GM23338 (cell line): Measurements from ENCODE around the gene SLC25A6. TPM values are rescaled to one million over a fixed set of nuclear protein-coding genes. Genes with fewer than 3 reads are reported as not detected.

Source experiments
- ATAC-seq: fragments of 200-7000 bp; cut with Tn5 transposase; 3 replicates; pipeline ENCODE4 v1.9.1; 2020
- DNase-seq: peaks from one replicate; pipeline ENCODE4 v3.0.0-alpha.2; 2015; ENCODE audit warnings: low spot score
- H2AFZ ChIP-seq: fragments of 200-600 bp; sonication (generic); 2 replicates; pipeline ENCODE4 v1.8.0; 2016; ENCODE audit warnings: antibody characterized with exemption, mild to moderate bottlenecking, moderate library complexity
- H3F3A ChIP-seq: fragments of 200-600 bp; sonication (generic); replicated peaks from 2 replicates; pipeline ENCODE4 v1.8.0; 2017; ENCODE audit warnings: antibody characterized with exemption, mixed run types, low read depth
- H3K27ac ChIP-seq: fragments of 200-600 bp; sonication (generic); 2 replicates; pipeline ENCODE4 v1.6.1; 2016; ENCODE audit warnings: low read depth
- H3K27me3 ChIP-seq: fragments of 200-600 bp; sonication (generic); 2 replicates; pipeline ENCODE4 v1.8.0; 2016; ENCODE audit warnings: mild to moderate bottlenecking, mixed run types, moderate library complexity; ENCODE audit not compliant: insufficient read depth
- H3K36me3 ChIP-seq: fragments of 200-600 bp; sonication (generic); 2 replicates; pipeline ENCODE4 v1.8.0; 2016; ENCODE audit warnings: mild to moderate bottlenecking; ENCODE audit not compliant: insufficient read depth
- H3K4me1 ChIP-seq: fragments of 200-600 bp; sonication (generic); 2 replicates; pipeline ENCODE4 v1.8.0; 2016; ENCODE audit warnings: mild to moderate bottlenecking, moderate library complexity; ENCODE audit not compliant: insufficient read depth
- H3K4me2 ChIP-seq: fragments of 200-600 bp; sonication (generic); 2 replicates; pipeline ENCODE4 v1.7.1; 2017; ENCODE audit warnings: mixed run types
- H3K4me3 ChIP-seq: fragments of 200-600 bp; sonication (generic); 2 replicates; pipeline ENCODE4 v1.6.1; 2016; ENCODE audit warnings: mixed run types
- H3K79me2 ChIP-seq: fragments of 200-600 bp; sonication (generic); replicated peaks from 2 replicates; pipeline ENCODE4 v1.8.0; 2017; ENCODE audit warnings: mild to moderate bottlenecking; ENCODE audit not compliant: insufficient read depth
- H3K9me2 ChIP-seq: fragments of 200-600 bp; sonication (generic); 2 replicates; pipeline ENCODE4 v1.8.0; 2017; ENCODE audit not compliant: insufficient read depth
- H4K20me1 ChIP-seq: fragments of 200-600 bp; sonication (generic); replicated peaks from 2 replicates; pipeline ENCODE4 v1.8.0; 2017; ENCODE audit warnings: mild to moderate bottlenecking; ENCODE audit not compliant: insufficient read depth
- H3K27ac Mint-ChIP-seq: 2 replicates; pipeline ENCODE4 v1.8.0; 2020; ENCODE audit warnings: inconsistent platforms, mild to moderate bottlenecking, moderate library complexity, mixed read lengths
- H3K27me3 Mint-ChIP-seq: 3 replicates; pipeline ENCODE4 v1.8.0; 2022; ENCODE audit warnings: low read depth, mild to moderate bottlenecking, moderate library complexity, mixed read lengths, inconsistent platforms; ENCODE audit not compliant: insufficient read depth, poor library complexity
- H3K36me3 Mint-ChIP-seq: 3 replicates; pipeline ENCODE4 v1.8.0; 2021; ENCODE audit warnings: low read depth, mild to moderate bottlenecking, inconsistent platforms, moderate library complexity, mixed read lengths
- H3K4me1 Mint-ChIP-seq: 3 replicates; pipeline ENCODE4 v1.8.0; 2020; ENCODE audit warnings: mild to moderate bottlenecking, inconsistent platforms, mixed read lengths
- H3K4me3 Mint-ChIP-seq: 3 replicates; pipeline ENCODE4 v1.8.0; 2021; ENCODE audit warnings: moderate library complexity, mild to moderate bottlenecking, inconsistent platforms, mixed read lengths
- H3K9me3 Mint-ChIP-seq: 3 replicates; pipeline ENCODE4 v1.8.0; 2020; ENCODE audit warnings: moderate library complexity, mild to moderate bottlenecking, inconsistent platforms, mixed read lengths
- CREB1 ChIP-seq: fragments of 250-450 bp; sonication (Bioruptor Pico); IDR thresholded peaks from 2 replicates; pipeline ENCODE4 v1.5.0; 2020; ENCODE audit warnings: low read depth, mild to moderate bottlenecking, moderate library complexity
- EZH2phosphoT487 ChIP-seq: fragments of 200-600 bp; sonication (generic); IDR thresholded peaks from one replicate; pipeline ENCODE4 v1.8.1; 2018; ENCODE audit warnings: antibody characterized with exemption; ENCODE audit not compliant: unreplicated experiment
- NANOG ChIP-seq: IDR thresholded peaks from 2 replicates; pipeline ENCODE4 v1.6.1; 2016; ENCODE audit warnings: antibody characterized with exemption, borderline replicate concordance
- POLR2AphosphoS5 ChIP-seq: IDR thresholded peaks from 2 replicates; pipeline ENCODE4 v1.6.1; 2016; ENCODE audit warnings: antibody characterized with exemption, low read depth
- STAT1 ChIP-seq: IDR thresholded peaks from one replicate; pipeline ENCODE4 v1.6.1; 2016; ENCODE audit warnings: antibody characterized with exemption; ENCODE audit not compliant: unreplicated experiment
- polyA plus RNA-seq: library from polyadenylated mRNA; unstranded; fragments of >200 nt; fragmentation: Nextera tagmentation; extraction: Ambion mirVana; gene quantifications from 2 replicates; pipeline ENCODE4 v1.2.1, GENCODE V29; 2016
- total RNA-seq: library from RNA; depleted of rRNA; stranded (reverse); fragments of >200 nt; shearing (Covaris generic); gene quantifications from 2 replicates; pipeline ENCODE4 v1.2.3, GENCODE V29; 2014
- TF ChIP-seq, protein P1 (sequence below): fragments of 250-450 bp; sonication (Bioruptor Pico); IDR thresholded peaks from 2 replicates; pipeline ENCODE4 v1.5.0; 2020; ENCODE audit warnings: mild to moderate bottlenecking, moderate library complexity

The SLC25A6 gene
- total and polyA plus RNA-seq, 2 experiments from 2014 or later = 358 to 486 TPM

DNA sequence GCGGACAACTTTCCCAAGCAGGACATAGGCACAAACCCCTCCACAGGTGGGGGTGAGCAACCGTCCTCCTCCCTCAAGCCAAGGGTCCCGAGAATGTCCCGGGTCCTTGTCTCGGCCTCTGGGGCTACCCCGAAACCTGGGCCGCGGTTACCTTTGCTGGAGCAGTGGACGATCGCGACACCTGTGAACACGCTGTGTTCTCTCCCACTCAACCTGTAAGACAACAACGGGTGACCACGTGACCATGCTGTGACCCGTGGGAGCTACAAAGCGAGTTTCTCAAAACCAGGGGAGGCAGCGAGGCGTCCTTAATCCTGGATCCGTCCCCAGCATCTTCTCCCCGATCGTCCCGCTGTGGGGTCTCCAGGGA, 42.9 kb upstream of the SLC25A6 start:
- H3K4me1 Mint-ChIP-seq = no peaks in the 10 kb centered on the region; the same call in 2 of the 3 replicates
- no peak for ATAC-seq
- Histone ChIP-seq H3K9me2 (no peaks in the 10 kb centered on the region), H4K20me1 (peaks cover 12% of the 10 kb centered on the region), H3K36me3 (peaks cover 4% of the 10 kb centered on the region; the same call in 1 of the 2 replicates), H2AFZ (no peak overlapping the region), H3K4me3 (no peak overlapping the region), H3F3A (no peaks in the 10 kb centered on the region), H3K79me2 (no peaks in the 10 kb centered on the region; the same call in 1 of the 2 replicates), H3K27ac (no peak overlapping the region; the same call in 1 of the 2 replicates), H3K4me1 (no peaks in the 10 kb centered on the region), H3K27me3 (no peaks in the 10 kb centered on the region), H3K4me2 (no peak overlapping the region)
- peaks cover 68% of the 10 kb centered on the region for H3K36me3 Mint-ChIP-seq
- peaks cover 40% of the 10 kb centered on the region for H3K9me3 Mint-ChIP-seq
- TF ChIP-seq CREB1 (CRISPR knock-in tag) (no peak), STAT1 (no peak), POLR2AphosphoS5 (no peak)
- no peak overlapping the region for H3K4me3 Mint-ChIP-seq
- H3K27me3 Mint-ChIP-seq = peaks cover 10% of the 10 kb centered on the region
- no peak for DNase-seq
- no peak overlapping the region for H3K27ac Mint-ChIP-seq

DNA sequence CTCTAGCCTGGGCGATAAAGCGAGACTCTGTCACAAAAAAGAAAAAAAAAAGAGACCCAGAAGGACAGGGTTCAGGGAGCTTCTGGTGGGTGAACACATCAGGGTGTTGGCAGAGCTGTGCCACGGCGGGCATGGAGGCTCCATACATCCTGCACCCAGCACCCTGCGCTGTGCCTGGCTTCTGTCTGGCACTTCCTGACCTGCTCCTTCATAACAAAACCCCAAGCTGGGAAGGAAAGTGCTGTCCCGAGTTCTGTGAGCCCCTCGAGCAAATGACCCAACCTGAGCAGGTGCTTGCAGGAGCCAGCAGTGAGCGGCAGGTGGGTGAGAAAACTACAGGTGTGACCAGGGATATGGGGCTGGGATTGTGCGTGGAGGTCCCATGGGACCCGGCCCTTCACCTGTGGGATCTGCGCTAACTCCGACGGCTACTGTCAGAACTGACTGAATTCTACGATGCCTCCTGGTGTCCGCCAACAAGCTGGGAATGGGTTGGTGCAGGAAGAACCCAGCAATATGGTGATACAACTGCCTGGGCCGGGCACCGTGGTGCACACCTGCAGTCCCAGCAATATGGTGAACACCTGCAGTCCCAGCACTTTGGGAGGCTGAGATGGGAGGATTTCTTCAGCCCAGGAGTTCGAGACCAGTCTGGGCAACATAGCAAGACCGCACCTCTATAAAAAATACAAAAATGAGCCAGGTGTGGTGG, 41.9 kb upstream of the SLC25A6 start:
- no peak; the same call in 2 of the 3 replicates for ATAC-seq
- H3K27me3 Mint-ChIP-seq = peaks cover 10% of the 10 kb centered on the region
- DNase-seq = no peak
- no peak overlapping the region for H3K27ac Mint-ChIP-seq
- no peak overlapping the region for H3K4me3 Mint-ChIP-seq
- Histone ChIP-seq H3K36me3 (peaks cover 4% of the 10 kb centered on the region; the same call in 1 of the 2 replicates), H3K4me1 (no peaks in the 10 kb centered on the region), H3K27me3 (no peaks in the 10 kb centered on the region), H3F3A (no peaks in the 10 kb centered on the region), H3K79me2 (no peaks in the 10 kb centered on the region; the same call in 1 of the 2 replicates), H3K4me3 (no peak overlapping the region), H3K4me2 (no peak overlapping the region), H4K20me1 (peaks cover 12% of the 10 kb centered on the region), H2AFZ (no peak overlapping the region), H3K9me2 (no peaks in the 10 kb centered on the region), H3K27ac (no peak overlapping the region; the same call in 1 of the 2 replicates)
- H3K36me3 Mint-ChIP-seq = peaks cover 64% of the 10 kb centered on the region
- peaks cover 38% of the 10 kb centered on the region for H3K9me3 Mint-ChIP-seq
- TF ChIP-seq NANOG = no peak
- TF ChIP-seq CREB1 (CRISPR knock-in tag) = no peak
- no peak for TF ChIP-seq EZH2phosphoT487
- TF ChIP-seq, protein P1, sequence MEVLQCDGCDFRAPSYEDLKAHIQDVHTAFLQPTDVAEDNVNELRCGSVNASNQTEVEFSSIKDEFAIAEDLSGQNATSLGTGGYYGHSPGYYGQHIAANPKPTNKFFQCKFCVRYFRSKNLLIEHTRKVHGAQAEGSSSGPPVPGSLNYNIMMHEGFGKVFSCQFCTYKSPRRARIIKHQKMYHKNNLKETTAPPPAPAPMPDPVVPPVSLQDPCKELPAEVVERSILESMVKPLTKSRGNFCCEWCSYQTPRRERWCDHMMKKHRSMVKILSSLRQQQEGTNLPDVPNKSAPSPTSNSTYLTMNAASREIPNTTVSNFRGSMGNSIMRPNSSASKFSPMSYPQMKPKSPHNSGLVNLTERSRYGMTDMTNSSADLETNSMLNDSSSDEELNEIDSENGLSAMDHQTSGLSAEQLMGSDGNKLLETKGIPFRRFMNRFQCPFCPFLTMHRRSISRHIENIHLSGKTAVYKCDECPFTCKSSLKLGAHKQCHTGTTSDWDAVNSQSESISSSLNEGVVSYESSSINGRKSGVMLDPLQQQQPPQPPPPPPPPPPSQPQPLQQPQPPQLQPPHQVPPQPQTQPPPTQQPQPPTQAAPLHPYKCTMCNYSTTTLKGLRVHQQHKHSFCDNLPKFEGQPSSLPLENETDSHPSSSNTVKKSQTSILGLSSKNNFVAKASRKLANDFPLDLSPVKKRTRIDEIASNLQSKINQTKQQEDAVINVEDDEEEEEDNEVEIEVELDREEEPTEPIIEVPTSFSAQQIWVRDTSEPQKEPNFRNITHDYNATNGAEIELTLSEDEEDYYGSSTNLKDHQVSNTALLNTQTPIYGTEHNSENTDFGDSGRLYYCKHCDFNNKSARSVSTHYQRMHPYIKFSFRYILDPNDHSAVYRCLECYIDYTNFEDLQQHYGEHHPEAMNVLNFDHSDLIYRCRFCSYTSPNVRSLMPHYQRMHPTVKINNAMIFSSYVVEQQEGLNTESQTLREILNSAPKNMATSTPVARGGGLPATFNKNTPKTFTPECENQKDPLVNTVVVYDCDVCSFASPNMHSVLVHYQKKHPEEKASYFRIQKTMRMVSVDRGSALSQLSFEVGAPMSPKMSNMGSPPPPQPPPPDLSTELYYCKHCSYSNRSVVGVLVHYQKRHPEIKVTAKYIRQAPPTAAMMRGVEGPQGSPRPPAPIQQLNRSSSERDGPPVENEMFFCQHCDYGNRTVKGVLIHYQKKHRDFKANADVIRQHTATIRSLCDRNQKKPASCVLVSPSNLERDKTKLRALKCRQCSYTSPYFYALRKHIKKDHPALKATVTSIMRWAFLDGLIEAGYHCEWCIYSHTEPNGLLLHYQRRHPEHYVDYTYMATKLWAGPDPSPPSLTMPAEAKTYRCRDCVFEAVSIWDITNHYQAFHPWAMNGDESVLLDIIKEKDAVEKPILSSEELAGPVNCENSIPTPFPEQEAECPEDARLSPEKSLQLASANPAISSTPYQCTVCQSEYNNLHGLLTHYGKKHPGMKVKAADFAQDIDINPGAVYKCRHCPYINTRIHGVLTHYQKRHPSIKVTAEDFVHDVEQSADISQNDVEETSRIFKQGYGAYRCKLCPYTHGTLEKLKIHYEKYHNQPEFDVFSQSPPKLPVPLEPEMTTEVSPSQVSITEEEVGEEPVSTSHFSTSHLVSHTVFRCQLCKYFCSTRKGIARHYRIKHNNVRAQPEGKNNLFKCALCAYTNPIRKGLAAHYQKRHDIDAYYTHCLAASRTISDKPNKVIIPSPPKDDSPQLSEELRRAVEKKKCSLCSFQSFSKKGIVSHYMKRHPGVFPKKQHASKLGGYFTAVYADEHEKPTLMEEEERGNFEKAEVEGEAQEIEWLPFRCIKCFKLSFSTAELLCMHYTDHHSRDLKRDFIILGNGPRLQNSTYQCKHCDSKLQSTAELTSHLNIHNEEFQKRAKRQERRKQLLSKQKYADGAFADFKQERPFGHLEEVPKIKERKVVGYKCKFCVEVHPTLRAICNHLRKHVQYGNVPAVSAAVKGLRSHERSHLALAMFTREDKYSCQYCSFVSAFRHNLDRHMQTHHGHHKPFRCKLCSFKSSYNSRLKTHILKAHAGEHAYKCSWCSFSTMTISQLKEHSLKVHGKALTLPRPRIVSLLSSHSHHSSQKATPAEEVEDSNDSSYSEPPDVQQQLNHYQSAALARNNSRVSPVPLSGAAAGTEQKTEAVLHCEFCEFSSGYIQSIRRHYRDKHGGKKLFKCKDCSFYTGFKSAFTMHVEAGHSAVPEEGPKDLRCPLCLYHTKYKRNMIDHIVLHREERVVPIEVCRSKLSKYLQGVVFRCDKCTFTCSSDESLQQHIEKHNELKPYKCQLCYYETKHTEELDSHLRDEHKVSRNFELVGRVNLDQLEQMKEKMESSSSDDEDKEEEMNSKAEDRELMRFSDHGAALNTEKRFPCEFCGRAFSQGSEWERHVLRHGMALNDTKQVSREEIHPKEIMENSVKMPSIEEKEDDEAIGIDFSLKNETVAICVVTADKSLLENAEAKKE (CRISPR knock-in tag) = no peak
- no peak for TF ChIP-seq POLR2AphosphoS5
- TF ChIP-seq STAT1 = no peak
- no peaks in the 10 kb centered on the region; the same call in 2 of the 3 replicates for H3K4me1 Mint-ChIP-seq
